ENCODE results near the gene CMTM4. TPM values are rescaled to one million over a fixed set of nuclear protein-coding genes. Genes with fewer than 3 reads are reported as not detected.

The CMTM4 gene
- total RNA-seq, 1 experiment from 2014 or later, result 77.8 TPM

GRCh38 chr16:66720766-66721165, 24.2 kb upstream of the CMTM4 start:
- no peak for ATAC-seq

More at GRCh38 chr16:66720766-66721165, 24.2 kb upstream of the CMTM4 start:
- peaks cover 32 to 33% of the 10 kb centered on the region in 2 experiments for H3K36me3 ChIP-seq (ENCODE audit: control insufficient read depth in 1 of 2, insufficient read depth in 2 of 2, low read length in 2 of 2)
- ChIA-PET RAD21 (ENCODE audit: low non-redundant PET in 1 of 2, low total read pairs in 2 of 2, uncharacterized antibody in 2 of 2, unreplicated experiment in 2 of 2) (no interaction called here), POLR2A (no interaction called here), CTCF (no interaction called here)
- no peaks in the 10 kb centered on the region for H3K9me3 ChIP-seq (ENCODE audit: control insufficient read depth in 1 of 2, insufficient read depth in 1 of 2, low read depth in 1 of 2, low read length in 2 of 2)
- no peak overlapping the region for H3K27ac ChIP-seq (ENCODE audit: low read depth, low read length)
- H3K9ac ChIP-seq (ENCODE audit: low read length), result no peak overlapping the region
- no peak for DNase-seq (ENCODE audit: low read depth, low spot score)
- H3K4me2 ChIP-seq (ENCODE audit: low read length), result no peak overlapping the region
- no peak overlapping the region for H3K4me3 ChIP-seq (replicated peaks in 1 of 2; ENCODE audit: low read depth in 1 of 2, low read length in 2 of 2)
- BruUV-seq (replicated peaks), result no TSS peak
- no peaks in the 10 kb centered on the region for H3K27me3 ChIP-seq (ENCODE audit: insufficient read depth, low read length)
- no peaks in the 10 kb centered on the region for H3K79me2 ChIP-seq (ENCODE audit: insufficient read depth, low read length)
- H4K20me1 ChIP-seq (ENCODE audit: insufficient read depth), result no peaks in the 10 kb centered on the region
- no peaks in the 10 kb centered on the region for H3K4me1 ChIP-seq (ENCODE audit: control insufficient read depth in 1 of 2, insufficient read depth in 2 of 2, low read length in 2 of 2)
- TF ChIP-seq JUND (IDR thresholded peaks at IDR 0.05), result no peak
- no peak for TF ChIP-seq ZBTB33 (IDR thresholded peaks at IDR 0.05; ENCODE audit: extremely low read depth, insufficient replicate concordance, low read length)
- no peak for TF ChIP-seq SIN3A (IDR thresholded peaks at IDR 0.05; ENCODE audit: low read depth)
- TF ChIP-seq POLR2A (IDR thresholded peaks at IDR 0.05; ENCODE audit: borderline replicate concordance, extremely low read depth, insufficient read depth, insufficient read length), result no peak
- no peak for TF ChIP-seq TCF7L2 (IDR thresholded peaks at IDR 0.05; ENCODE audit: borderline replicate concordance, extremely low read depth, insufficient read depth, insufficient read length)
- no peak for TF ChIP-seq ZFX (IDR thresholded peaks at IDR 0.05)
- no peak for TF ChIP-seq ZNF274 (IDR thresholded peaks at IDR 0.05; ENCODE audit: low read depth, low read length)
- TF ChIP-seq POLR2AphosphoS5 (IDR thresholded peaks at IDR 0.05; ENCODE audit: low read depth, low read length), result no peak
- no peak for TF ChIP-seq CBX3 (IDR thresholded peaks at IDR 0.05; ENCODE audit: low read depth)
- TF ChIP-seq ATF3 (IDR thresholded peaks at IDR 0.05), result no peak
- no peak for TF ChIP-seq CTCF (IDR thresholded peaks at IDR 0.05 in 2 of 3, conservative IDR thresholded peaks at IDR 0.05 in 1 of 3; ENCODE audit: borderline replicate concordance in 1 of 3, insufficient read depth in 1 of 3, low read depth in 2 of 3, low read length in 2 of 3)
- TF ChIP-seq EGR1 (IDR thresholded peaks at IDR 0.05; ENCODE audit: low read depth), result no peak
- TF ChIP-seq SRF (IDR thresholded peaks at IDR 0.05; ENCODE audit: low read depth), result no peak
- no peak overlapping the region for H2AFZ ChIP-seq (ENCODE audit: low read depth, low read length, poor library complexity, severe bottlenecking)
- intact Hi-C loops (cut with micrococcal nuclease), result loop anchor here (10.0 kb wide), 1 partner anchor 316 kb away; no protein-coding TSS in a partner anchor
- no peaks in the 10 kb centered on the region for H3K9me2 ChIP-seq (ENCODE audit: insufficient read depth)

Measured in HCT116 (cell line).